Neuronal stem cell (in vitro differentiated cells): Measurements from ENCODE around the gene VWF.

Experiments
- DNase-seq: peaks from one replicate; pipeline ENCODE4 v3.0.0-alpha.2; 2013; ENCODE audit warnings: low spot score
- H2AFZ ChIP-seq: one replicate; pipeline ENCODE4 v1.6.1; 2013; ENCODE audit warnings: mild to moderate bottlenecking, low read length, inconsistent platforms
- H2AK5ac ChIP-seq: 2 replicates; pipeline ENCODE4 v1.6.1; 2013; ENCODE audit warnings: low read depth, mild to moderate bottlenecking, inconsistent platforms, low read length, moderate library complexity, mixed read lengths
- H2BK120ac ChIP-seq: 2 replicates; pipeline ENCODE4 v1.6.1; 2013; ENCODE audit warnings: low read depth, mild to moderate bottlenecking, inconsistent platforms, low read length, moderate library complexity, mixed read lengths
- H2BK12ac ChIP-seq: one replicate; pipeline ENCODE4 v1.6.1; 2013; ENCODE audit warnings: low read length, inconsistent platforms
- H2BK15ac ChIP-seq: 2 replicates; pipeline ENCODE4 v1.6.1; 2013; ENCODE audit warnings: mild to moderate bottlenecking, low read length, inconsistent platforms, mixed read lengths
- H2BK5ac ChIP-seq: one replicate; pipeline ENCODE4 v1.6.1; 2013; ENCODE audit warnings: inconsistent platforms, mild to moderate bottlenecking, low read length, moderate library complexity
- H3K14ac ChIP-seq: one replicate; pipeline ENCODE4 v1.6.1; 2013; ENCODE audit warnings: low read length, inconsistent platforms
- H3K18ac ChIP-seq: 2 replicates; pipeline ENCODE4 v1.6.1; 2013; ENCODE audit warnings: low read length, inconsistent platforms
- H3K23ac ChIP-seq: 2 replicates; pipeline ENCODE4 v1.6.1; 2013; ENCODE audit warnings: low read depth, mild to moderate bottlenecking, mixed read lengths, low read length, inconsistent platforms; ENCODE audit not compliant: poor library complexity
- H3K27ac ChIP-seq: replicated peaks from 3 replicates; pipeline ENCODE4 v1.5.1; 2013; ENCODE audit warnings: low read length, inconsistent platforms
- H3K27me3 ChIP-seq, 3 experiments: 2 replicates each; pipeline ENCODE4 v1.6.1; 2013; ENCODE audit warnings: low read length in 3 of 3, mild to moderate bottlenecking in 2 of 3, inconsistent platforms in 1 of 3, low read depth in 1 of 3, mixed read lengths in 1 of 3, moderate library complexity in 1 of 3; ENCODE audit not compliant: control insufficient read depth in 3 of 3, insufficient read depth in 3 of 3
- H3K36me3 ChIP-seq, 2 donors: replicated peaks in 1 of 2; 2 replicates each; pipeline ENCODE4 v1.6.1; 2013; ENCODE audit warnings: low read length in 2 of 2; ENCODE audit not compliant: control insufficient read depth in 2 of 2, insufficient read depth in 2 of 2
- H3K4ac ChIP-seq: 2 replicates; pipeline ENCODE4 v1.6.1; 2013; ENCODE audit warnings: inconsistent platforms, mild to moderate bottlenecking, low read length, moderate library complexity
- H3K4me1 ChIP-seq, 2 donors: 1 replicate in 1 of 2; 2 replicates in 1 of 2; pipeline ENCODE4 v1.6.1; 2013; ENCODE audit warnings: low read length in 2 of 2, low read depth in 1 of 2; ENCODE audit not compliant: control insufficient read depth in 2 of 2, insufficient read depth in 1 of 2
- H3K4me2 ChIP-seq: one replicate; pipeline ENCODE4 v1.6.1; 2013; ENCODE audit warnings: mild to moderate bottlenecking, low read length, inconsistent platforms; ENCODE audit not compliant: insufficient read depth, poor library complexity, severe bottlenecking
- H3K4me3 ChIP-seq, 2 donors: 2 replicates each; pipeline ENCODE4 v1.5.1; 2013; ENCODE audit warnings: low read length in 2 of 2, mild to moderate bottlenecking in 2 of 2, inconsistent platforms in 1 of 2, moderate library complexity in 1 of 2
- H3K79me1 ChIP-seq: one replicate; pipeline ENCODE4 v1.6.1; 2013; ENCODE audit warnings: low read depth, mild to moderate bottlenecking, inconsistent platforms, low read length, moderate library complexity
- H3K9ac ChIP-seq: one replicate; pipeline ENCODE4 v1.6.1; 2013; ENCODE audit warnings: mild to moderate bottlenecking, low read depth, low read length, inconsistent platforms; ENCODE audit not compliant: poor library complexity
- H3K9me3 ChIP-seq, 2 donors: replicated peaks in 1 of 2; 2 replicates each; pipeline versions ENCODE3 to v1.6.1; 2013; ENCODE audit warnings: low read length in 2 of 2, mild to moderate bottlenecking in 2 of 2, inconsistent platforms in 1 of 2, low read depth in 1 of 2, mixed read lengths in 1 of 2, moderate library complexity in 1 of 2; ENCODE audit not compliant: control insufficient read depth in 2 of 2, insufficient read depth in 1 of 2
- H4K8ac ChIP-seq: one replicate; pipeline ENCODE4 v1.6.1; 2013; ENCODE audit warnings: low read depth, mild to moderate bottlenecking, inconsistent platforms, low read length, moderate library complexity
- H4K91ac ChIP-seq: one replicate; pipeline ENCODE4 v1.6.1; 2013; ENCODE audit warnings: low read length, low read depth, mild to moderate bottlenecking, inconsistent platforms; ENCODE audit not compliant: poor library complexity
- WGBS, 2 donors: extraction: QIAGEN DNeasy Blood & Tissue Kit; methylation state at CpG; one replicate each; pipeline ENCODE4 v1.1.7; 2013; ENCODE audit warnings: missing lambda C conversion rate in 2 of 2, mixed read lengths in 1 of 2; ENCODE audit not compliant: insufficient read length in 2 of 2, insufficient replicate concordance in 1 of 2; ENCODE audit errors: extremely low coverage in 2 of 2; 5-methylcytosine and 5-hydroxymethylcytosine counted together

The VWF gene

DNA sequence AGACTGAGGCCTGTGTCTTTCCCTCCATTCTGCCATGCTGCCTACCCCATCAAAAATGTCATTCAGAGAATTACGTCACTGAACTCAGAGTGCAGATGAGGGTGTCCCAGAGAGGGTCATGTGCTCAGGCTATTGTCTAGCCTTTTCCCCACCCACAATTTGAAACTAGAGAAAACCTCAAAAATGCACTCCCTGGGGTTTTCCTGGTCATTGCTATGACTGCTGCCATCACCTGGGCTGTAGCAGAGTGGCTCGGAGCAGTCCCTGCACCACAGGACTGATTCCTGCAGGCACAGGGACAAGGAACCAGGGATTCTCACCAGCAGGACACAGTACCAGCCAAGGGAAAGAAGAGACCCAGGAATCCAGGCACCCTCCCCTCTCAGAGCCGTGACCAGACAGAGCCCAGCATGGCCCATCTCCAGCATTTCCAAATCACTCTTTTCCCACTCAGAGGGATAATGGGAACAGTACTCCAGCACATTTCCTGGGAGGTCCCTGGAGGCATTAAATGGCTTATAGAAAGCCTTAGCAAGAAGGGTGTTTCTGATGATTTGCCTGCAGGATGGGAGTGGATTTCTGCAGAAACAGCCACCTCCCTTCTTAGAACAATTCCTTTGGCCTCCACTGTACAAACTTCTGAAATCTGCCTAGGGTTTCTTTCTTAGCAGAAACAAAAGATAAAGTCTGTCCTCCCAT is 45.9 kb downstream of the VWF start:
- H3K79me1 ChIP-seq, result no peaks in the 10 kb centered on the region
- H3K18ac ChIP-seq, result no peak overlapping the region
- no peak overlapping the region for H2BK12ac ChIP-seq
- no peak for DNase-seq
- no peaks in the 10 kb centered on the region for H3K9me3 ChIP-seq
- H3K36me3 ChIP-seq, result no peaks in the 10 kb centered on the region
- WGBS, 2 donors, result no CpG with 5 or more reads among the region's 3 CpGs
- no peak overlapping the region for H3K23ac ChIP-seq
- no peak overlapping the region for H3K4ac ChIP-seq
- H3K27me3 ChIP-seq, result no peaks in the 10 kb centered on the region
- peaks cover 19 to 30% of the 10 kb centered on the region in 2 donors for H3K4me1 ChIP-seq
- no peak overlapping the region for H4K91ac ChIP-seq
- H3K9ac ChIP-seq, result no peak overlapping the region
- H3K14ac ChIP-seq, result no peak overlapping the region
- H3K27ac ChIP-seq, result no peak overlapping the region
- H2AFZ ChIP-seq, result peak overlapping the region; percentile 39
- H4K8ac ChIP-seq, result no peak overlapping the region
- no peak overlapping the region for H2BK5ac ChIP-seq
- H3K4me2 ChIP-seq, result no peak overlapping the region
- H2BK15ac ChIP-seq, result peak overlapping the region; percentile 40
- no peak overlapping the region for H2BK120ac ChIP-seq
- H3K4me3 ChIP-seq, result no peak overlapping the region
- H2AK5ac ChIP-seq, result no peak overlapping the region

GRCh38 chr12:6077692-6078083 is 46.8 kb downstream of the VWF start:
- Histone ChIP-seq H4K91ac (no peak overlapping the region), H3K4me2 (no peak overlapping the region), H3K9ac (no peak overlapping the region), H3K4ac (no peak overlapping the region), H2AK5ac (peak overlapping the region; percentile 42), H2BK120ac (no peak overlapping the region), H3K14ac (no peak overlapping the region), H3K36me3 (no peaks in the 10 kb centered on the region), H4K8ac (no peak overlapping the region), H3K9me3 (no peaks in the 10 kb centered on the region), H3K4me1 (peaks cover 17 to 29% of the 10 kb centered on the region in 2 donors), H3K27ac (no peak overlapping the region), H3K79me1 (no peaks in the 10 kb centered on the region), H3K23ac (no peak overlapping the region), H2BK15ac (peak overlapping the region; percentile 40), H3K4me3 (no peak overlapping the region), H3K18ac (peak overlapping the region; percentile 41), H2BK12ac (no peak overlapping the region), H2AFZ (no peak overlapping the region), H2BK5ac (no peak overlapping the region), H3K27me3 (no peaks in the 10 kb centered on the region)
- no CpG with 5 or more reads among the region's 6 CpGs for WGBS, 2 donors
- DNase-seq, result no peak

GRCh38 chr12:6076776-6077691 is 47.4 kb downstream of the VWF start:
- Histone ChIP-seq H3K27me3 (no peaks in the 10 kb centered on the region), H3K4me3 (no peak overlapping the region), H2AFZ (no peak overlapping the region), H4K91ac (no peak overlapping the region), H4K8ac (no peak overlapping the region), H3K23ac (no peak overlapping the region), H3K4me1 (peaks cover 17 to 35% of the 10 kb centered on the region in 2 donors), H2BK12ac (peak overlapping the region; percentile 14), H2BK15ac (no peak overlapping the region), H3K4ac (no peak overlapping the region), H3K18ac (peak overlapping the region; percentile 41), H2BK5ac (no peak overlapping the region), H2AK5ac (peak overlapping the region; percentile 42), H2BK120ac (no peak overlapping the region), H3K36me3 (no peaks in the 10 kb centered on the region), H3K79me1 (no peaks in the 10 kb centered on the region), H3K4me2 (no peak overlapping the region), H3K9me3 (no peaks in the 10 kb centered on the region), H3K14ac (no peak overlapping the region), H3K27ac (no peak overlapping the region), H3K9ac (no peak overlapping the region)
- no CpG with 5 or more reads among the region's 28 CpGs for WGBS, 2 donors
- DNase-seq, result no peak

- DNase-seq, result no peak
These were observed 48.1 kb downstream of the VWF start for GRCh38 chr12:6076346-6076745.

More at GRCh38 chr12:6076346-6076745, 48.1 kb downstream of the VWF start:
- Histone ChIP-seq H2BK120ac (no peak overlapping the region), H3K4me2 (no peak overlapping the region), H3K36me3 (no peaks in the 10 kb centered on the region), H3K23ac (no peak overlapping the region), H3K18ac (no peak overlapping the region), H2BK5ac (no peak overlapping the region), H3K4me1 (peaks cover 17 to 37% of the 10 kb centered on the region in 2 donors), H3K27ac (no peak overlapping the region), H3K9me3 (no peaks in the 10 kb centered on the region), H3K9ac (no peak overlapping the region), H2BK12ac (no peak overlapping the region), H4K8ac (no peak overlapping the region), H4K91ac (no peak overlapping the region), H2AK5ac (no peak overlapping the region), H3K4me3 (no peak overlapping the region), H2BK15ac (no peak overlapping the region), H3K27me3 (no peaks in the 10 kb centered on the region), H2AFZ (no peak overlapping the region), H3K14ac (no peak overlapping the region), H3K79me1 (no peaks in the 10 kb centered on the region), H3K4ac (no peak overlapping the region)
- no CpG with 5 or more reads among the region's 4 CpGs for WGBS, 2 donors
